Esophagus mucosa (tissue), 1 donor: ENCODE measurements around the gene PPIL1. TPM values are rescaled to one million over a fixed set of nuclear protein-coding genes. Genes with fewer than 3 reads are reported as not detected.

ENCODE experiments used
- ATAC-seq: fragments of 200-7000 bp; cut with Tn5 transposase; one replicate; pipeline ENCODE4 v1.9.1; 2020
- total RNA-seq: library from RNA; stranded (reverse); gene quantifications from one replicate; pipeline ENCODE4 v1.2.4, GENCODE V29; 2023
- donor health status: DM: yes; HTN: yes; CAD: no.

PPIL1 gene
- total RNA-seq, 1 donor from 2014 or later: 25.5 TPM

DNA sequence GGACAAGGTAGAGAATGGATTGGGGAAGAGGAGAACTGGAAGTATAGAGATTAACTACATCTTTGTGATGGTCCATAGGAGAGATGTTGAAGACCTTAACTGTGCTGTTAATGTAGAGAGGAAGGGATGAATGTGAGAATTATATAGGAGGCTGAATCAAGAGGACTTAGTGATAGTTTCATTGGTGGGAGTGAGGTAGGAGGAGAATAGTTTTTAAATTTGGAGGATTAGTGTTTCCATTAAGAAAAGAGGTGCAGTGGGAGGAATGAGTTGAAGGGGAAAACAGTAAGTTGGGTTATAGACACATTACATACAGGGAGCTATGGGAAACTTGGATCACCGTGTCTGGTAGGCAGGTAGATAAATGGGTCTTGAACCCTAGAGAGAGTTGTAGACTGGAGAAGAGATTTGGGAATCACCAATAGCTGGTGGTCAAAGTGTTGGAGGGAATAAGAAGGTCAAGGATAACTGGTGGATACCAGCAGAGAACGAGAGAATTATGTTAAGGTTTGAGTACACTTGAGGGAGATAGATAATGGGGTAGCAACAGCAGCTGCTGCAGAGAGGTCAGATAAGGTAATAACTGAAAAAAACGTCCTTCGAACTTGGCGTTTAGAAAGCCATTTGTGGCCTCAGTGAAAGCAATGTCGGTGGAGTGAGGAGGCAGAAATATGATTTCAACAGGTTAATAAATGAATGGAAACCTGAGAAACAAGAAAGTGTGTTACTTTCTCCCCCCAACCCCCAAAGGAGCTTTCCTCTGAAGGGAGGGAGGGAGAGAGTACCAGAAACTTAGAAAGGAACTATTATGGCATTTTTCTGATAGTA is 14.3 kb upstream of the PPIL1 start:
- no peak for ATAC-seq

DNA sequence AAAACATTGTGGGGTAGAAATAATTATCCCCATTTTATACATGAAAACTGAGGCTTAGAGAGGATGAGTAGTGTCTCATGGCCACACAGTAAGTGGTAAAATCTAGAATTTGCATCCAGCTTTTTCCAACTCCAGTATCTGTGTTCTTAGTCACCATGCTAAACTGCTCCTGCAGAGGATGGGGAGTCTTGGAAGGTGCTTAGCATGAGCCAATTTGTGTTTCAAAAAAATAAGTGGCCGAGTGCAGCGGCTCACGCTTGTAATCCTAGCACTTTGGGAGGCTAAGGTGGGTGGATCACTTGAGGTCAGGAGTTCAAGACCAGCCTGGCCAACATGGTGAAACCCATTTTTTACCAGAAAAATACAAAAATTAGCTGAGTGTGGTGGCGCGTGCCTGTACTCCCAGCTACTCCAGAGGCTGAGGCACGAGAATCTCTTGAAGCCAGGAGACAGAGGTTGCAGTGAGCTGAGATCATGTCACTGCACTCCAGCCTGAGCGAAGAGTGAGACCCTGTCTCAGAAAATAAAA is 13.6 kb upstream of the PPIL1 start:
- no peak for ATAC-seq

- no peak for ATAC-seq
These were observed 12.5 kb upstream of the PPIL1 start for GRCh38 chr6:36886950-36887618.

DNA sequence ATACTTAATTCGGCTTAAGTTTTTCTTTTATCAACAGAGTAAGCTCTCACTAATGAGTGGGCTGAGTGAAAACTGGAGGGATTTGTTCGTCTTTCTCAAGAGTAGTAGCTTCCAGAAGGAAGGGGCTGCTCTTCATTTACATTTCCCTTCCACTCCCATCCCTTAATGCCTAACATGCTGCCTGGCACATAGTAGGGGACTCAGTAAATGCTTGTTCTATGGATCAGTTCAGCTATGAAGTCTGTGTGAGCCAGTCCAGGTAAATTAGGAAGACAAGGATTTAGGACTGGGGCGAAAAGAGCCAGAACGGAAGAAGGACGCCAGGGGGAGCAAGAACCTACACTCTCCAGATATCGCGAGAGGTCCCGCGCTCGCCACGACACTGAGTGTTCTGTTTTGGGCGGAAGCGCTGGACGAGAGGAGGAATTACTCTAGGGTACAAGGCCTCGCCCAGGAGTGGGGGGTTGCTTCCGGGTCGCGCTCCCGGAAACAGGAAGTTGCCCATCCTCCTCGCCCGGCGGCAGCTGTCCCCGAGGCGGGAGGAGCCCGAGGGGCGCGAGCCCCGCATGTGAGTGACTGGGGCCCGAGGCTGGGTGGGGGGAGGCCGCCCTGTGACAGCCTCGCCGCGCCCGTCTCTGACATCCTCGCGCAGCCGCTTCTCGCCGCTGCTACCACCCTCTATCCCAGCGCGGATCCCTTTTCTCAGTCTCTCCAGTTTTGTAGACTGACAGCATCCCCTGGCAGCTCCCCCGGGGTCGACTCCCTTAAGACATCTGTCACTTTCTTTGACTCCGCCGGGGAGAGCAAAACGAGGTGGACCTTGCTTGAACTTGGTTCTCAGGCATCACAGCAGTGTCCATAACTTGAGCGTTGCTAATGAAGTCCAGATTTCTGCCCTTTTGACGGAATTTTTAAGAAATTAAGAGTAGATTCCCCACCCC is 11.1 kb upstream of the PPIL1 start, which contains the start of gene C6orf89:
C6orf89 (plus strand) TSS at position 492 of the 941 bp plus-strand sequence. CDS start 13,493 bp downstream, outside the sequence.
- peak; percentile 100 for ATAC-seq

DNA sequence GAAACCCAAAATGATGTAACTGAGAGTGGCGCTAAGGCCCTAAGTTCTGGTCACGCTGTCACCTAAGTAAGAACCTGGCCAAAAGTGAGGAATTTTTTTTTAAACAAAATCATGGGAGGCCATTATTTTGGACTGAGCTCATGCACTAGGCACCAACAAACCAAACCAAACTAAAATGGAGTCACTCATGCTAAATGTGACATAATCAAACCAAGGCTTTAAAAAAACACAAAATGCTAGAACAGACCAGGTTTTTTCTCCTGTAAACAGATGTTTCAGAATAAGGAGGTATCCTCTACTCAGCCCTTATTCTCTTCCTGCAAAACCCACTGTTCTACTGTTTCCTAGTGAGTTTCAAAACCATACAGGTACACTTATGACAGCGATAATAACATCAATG is 10.0 kb upstream of the PPIL1 start:
- ATAC-seq: no peak

DNA sequence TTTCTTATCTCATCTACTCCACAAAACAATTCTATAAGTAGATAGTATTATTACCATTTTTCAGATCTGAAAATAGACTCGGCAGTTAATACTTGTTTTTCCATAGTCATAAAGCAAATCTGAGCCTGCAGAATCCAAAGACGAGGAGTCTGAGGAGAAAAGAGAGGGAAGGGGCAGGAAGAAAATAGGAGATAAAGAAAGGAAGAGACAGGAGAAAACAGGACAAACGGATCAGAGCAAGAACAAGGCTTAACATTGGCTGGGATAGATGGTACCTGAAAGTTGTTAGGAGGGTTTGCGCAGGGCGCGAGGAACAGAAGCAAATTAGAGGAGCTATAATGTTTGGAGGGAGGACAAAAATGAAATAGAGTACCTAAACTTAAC is 639 bp upstream of the PPIL1 start:
- no peak for ATAC-seq

DNA sequence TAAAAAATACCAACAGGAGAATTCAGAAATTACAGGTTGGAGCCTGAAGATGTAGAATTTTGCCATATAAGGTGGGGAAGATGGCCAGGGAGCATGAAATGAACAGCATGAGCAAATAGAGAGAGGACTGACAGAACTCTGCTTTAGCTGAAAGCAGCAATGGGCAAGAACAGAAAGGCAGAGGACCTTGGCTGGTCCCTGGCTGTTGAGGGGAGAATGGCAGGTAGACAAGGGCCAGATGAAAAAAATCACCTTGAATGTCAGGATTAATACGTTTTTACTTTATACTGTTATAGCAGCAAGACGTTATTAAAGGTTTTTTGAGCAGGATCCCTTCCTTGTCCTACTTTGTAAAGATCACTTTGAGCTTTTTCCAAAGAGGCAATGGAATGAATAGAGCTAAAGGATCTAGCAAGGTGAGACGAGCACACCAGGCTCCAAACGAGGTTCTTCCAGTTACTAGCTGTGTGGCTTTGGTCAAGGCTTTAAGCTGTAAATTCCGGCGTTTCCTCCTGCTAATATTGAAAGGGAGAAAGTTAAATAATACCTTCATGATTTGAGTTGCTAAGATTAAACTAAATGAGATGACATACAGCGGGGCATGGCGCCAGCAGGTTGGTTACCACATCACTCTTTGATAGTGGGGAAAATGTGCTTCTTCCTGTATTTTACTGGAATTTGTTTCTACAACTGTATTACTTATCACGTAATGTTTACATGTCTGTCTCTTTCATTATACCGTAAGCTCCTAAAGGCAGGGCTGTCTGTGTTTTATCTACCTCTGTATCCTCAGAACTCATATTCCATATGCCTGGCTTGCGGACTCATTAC is 776 bp downstream of the PPIL1 start:
- peak; percentile 4 for ATAC-seq

DNA sequence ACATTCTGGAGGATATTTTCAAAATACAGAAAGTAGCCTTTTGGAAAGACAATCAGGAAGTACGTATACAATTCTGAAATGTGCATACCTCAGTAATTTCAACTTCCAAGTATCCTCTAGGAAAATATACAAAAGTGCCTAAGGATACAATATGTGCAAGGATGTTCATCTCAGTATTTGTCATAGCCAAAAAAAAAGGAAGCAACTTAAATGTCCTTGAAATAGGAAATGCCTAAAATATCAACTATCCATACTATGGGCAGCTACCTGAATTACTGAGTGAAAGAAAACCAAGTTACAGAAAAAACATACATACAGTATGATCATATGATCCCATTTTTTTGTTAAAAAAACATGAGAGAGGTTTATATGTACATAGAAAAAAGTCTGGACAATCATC is 1.5 kb downstream of the PPIL1 start:
- no peak for ATAC-seq

- no peak for ATAC-seq
These were observed 2.9 kb downstream of the PPIL1 start for GRCh38 chr6:36871686-36872085.

GRCh38 chr6:36867471-36868224 is 7.0 kb downstream of the PPIL1 start:
- ATAC-seq: no peak

DNA sequence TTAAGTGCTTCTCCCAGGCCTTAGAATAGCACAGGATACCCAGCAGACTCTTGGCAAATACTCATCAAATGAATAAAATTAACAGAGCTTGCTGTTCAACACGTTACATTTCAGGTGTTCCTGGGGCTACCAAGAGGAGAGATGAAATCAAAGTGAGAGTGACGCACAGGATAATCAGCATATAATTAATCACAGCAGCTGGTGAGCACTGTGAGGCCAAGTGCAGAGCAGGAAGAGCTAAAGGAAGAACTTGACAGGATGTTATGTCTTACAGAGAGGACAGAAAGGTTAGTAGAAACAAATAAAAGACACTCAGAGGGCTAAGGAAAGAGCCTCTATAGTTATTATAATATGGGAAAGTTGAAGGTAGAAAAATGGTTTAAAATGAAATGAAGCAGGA is 8.8 kb downstream of the PPIL1 start:
- ATAC-seq: no peak

DNA sequence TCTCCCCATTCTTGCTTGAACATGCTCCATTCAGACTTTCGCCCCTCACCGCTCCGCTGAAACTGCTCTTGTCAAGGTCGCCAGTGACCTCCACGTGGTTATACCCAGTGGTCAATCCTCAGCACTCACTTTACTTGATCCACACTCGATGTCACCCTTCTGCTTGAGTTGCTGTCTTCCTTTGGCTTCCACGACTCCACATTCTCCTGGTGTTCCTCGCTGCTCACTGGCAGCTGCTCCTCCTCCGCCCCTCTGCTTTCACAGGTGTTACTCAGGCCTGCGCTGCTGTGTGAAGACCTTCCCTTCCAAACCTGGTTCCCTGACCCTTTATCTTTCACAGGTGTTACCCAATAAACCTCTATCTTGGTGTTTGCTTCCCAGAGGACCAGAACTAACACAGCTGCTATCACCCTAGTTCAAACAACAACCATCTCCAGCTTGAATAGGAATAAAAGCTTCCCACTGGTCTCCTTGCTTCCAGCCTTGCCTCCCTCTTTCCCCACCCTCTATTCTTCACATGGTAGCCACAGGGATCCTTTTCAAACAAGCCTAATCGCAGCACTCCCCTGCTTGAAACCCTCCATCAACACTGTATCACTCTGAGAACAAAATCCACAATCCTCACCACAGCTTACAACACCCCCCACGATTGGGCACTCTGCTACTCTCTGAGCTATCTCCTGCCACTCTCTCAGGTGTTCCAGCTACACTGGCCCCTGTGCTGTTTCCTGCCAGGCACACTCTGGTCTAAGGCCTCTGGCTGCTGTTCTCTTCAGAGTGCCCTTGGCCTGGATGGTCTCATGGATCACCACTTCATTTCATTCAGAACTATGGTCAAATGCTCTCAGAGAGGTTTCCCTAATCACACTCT is 10.7 kb downstream of the PPIL1 start:
- ATAC-seq: no peak

GRCh38 chr6:36862848-36863382 is 11.7 kb downstream of the PPIL1 start:
- no peak for ATAC-seq

GRCh38 chr6:36862164-36862847 is 12.3 kb downstream of the PPIL1 start:
- peak; percentile 78 for ATAC-seq

DNA sequence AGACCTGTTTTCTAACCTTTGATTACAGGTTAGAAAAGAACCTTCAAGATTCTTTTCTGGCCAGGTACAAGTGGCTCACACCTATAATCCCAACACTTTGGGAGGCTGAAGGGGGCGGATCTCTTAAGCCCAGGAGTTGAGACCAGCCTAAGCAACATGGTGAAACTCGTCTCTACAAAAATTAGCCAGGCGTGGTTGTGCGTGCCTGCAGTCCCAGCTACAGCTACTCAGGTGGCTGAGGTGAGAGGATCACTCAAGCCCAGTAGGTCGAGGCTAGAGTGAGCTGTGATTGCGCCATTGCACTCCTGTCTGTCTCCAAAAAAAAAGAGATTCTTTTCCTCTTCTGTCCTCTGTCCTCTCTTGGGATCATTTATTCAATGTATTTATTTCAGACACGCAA is 14.5 kb downstream of the PPIL1 start:
- no peak for ATAC-seq

- no peak for ATAC-seq
These were observed 16.1 kb downstream of the PPIL1 start for GRCh38 chr6:36858407-36858981.

- no peak for ATAC-seq
These were observed 17.3 kb downstream of the PPIL1 start for GRCh38 chr6:36857325-36857724.

DNA sequence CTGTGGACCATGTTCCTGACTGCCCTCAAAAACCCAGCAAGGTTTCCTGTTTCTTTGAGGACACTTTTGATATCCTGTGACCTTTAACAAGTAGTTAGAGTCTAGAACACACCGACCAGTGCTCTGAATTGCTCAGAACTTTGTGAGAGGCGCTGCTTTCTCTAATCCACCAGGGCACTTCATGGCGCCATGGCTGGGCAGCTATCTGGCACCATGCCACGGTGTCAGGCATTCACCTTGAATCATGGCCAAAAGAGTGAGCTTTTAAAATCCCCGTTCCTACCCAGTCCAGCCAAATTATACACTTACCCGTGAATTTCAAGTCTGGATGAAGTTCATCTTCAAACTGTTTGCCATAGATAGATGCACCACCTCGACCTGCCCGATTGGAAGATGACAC is 18.3 kb downstream of the PPIL1 start:
- ATAC-seq: no peak

DNA sequence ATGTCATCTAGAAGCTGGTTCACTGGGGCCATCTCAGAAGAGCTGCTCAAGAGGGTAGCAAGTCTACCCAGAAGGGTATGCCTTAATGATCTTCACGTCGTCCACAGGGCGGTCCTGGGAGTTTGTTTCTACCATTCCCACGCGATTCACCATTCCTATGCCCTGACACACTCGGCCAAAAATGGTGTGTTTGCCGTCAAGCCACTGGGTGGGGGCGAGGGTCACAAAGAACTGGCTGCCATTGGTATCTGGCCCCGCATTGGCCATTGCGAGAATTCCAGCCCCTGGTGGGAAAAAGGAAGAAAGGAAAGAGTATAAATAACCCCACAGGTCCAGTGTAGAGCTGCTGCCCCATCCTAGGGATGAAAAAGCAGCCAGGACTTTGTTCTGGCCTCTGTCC is 18.9 kb downstream of the PPIL1 start:
- no peak for ATAC-seq
